Glutamatergic neuron (in vitro differentiated cells): ENCODE measurements around the gene FAM163B. TPM values are rescaled to one million over a fixed set of nuclear protein-coding genes. Genes with fewer than 3 reads are reported as not detected.

Experiments used
- DNase-seq: peaks from one replicate; pipeline ENCODE4 v3.0.0; 2022
- H3K27ac Mint-ChIP-seq: one replicate; pipeline ENCODE4 v1.8.0; 2020; ENCODE audit warnings: mild to moderate bottlenecking, mixed read lengths, inconsistent platforms; ENCODE audit not compliant: unreplicated experiment
- H3K27me3 Mint-ChIP-seq: one replicate; pipeline ENCODE4 v1.8.0; 2020; ENCODE audit warnings: mild to moderate bottlenecking, moderate library complexity, mixed read lengths, inconsistent platforms; ENCODE audit not compliant: unreplicated experiment
- H3K36me3 Mint-ChIP-seq: one replicate; pipeline ENCODE4 v1.8.0; 2020; ENCODE audit warnings: mild to moderate bottlenecking, mixed read lengths, inconsistent platforms; ENCODE audit not compliant: unreplicated experiment
- H3K4me1 Mint-ChIP-seq: one replicate; pipeline ENCODE4 v1.8.0; 2020; ENCODE audit warnings: mild to moderate bottlenecking, low read depth, mixed read lengths, inconsistent platforms; ENCODE audit not compliant: unreplicated experiment
- H3K4me3 Mint-ChIP-seq: one replicate; pipeline ENCODE4 v1.8.0; 2020; ENCODE audit warnings: mild to moderate bottlenecking, mixed read lengths, inconsistent platforms; ENCODE audit not compliant: unreplicated experiment
- H3K9me3 Mint-ChIP-seq: one replicate; pipeline ENCODE4 v1.8.0; 2020; ENCODE audit warnings: mild to moderate bottlenecking, moderate library complexity, mixed read lengths, inconsistent platforms; ENCODE audit not compliant: unreplicated experiment
- CTCF ChIP-seq: fragments of 200-600 bp; sonication (generic); IDR thresholded peaks from one replicate; pipeline ENCODE4 v1.5.0; 2021; ENCODE audit not compliant: partially characterized antibody, unreplicated experiment
- total RNA-seq: library from RNA; stranded (reverse); fragmentation: NEBNext Ultra II Directional; extraction: Animal tissue kit (Norgen Biotek cat#: 25700); gene quantifications from one replicate; pipeline ENCODE4 v1.2.1, GENCODE V29; 2021; ENCODE audit not compliant: unreplicated experiment

Gene FAM163B
- total RNA-seq, 1 donor from 2014 or later = 0.51 TPM

- no peak overlapping the region for H3K27ac Mint-ChIP-seq
- peaks cover 3% of the 10 kb centered on the region for H3K4me1 Mint-ChIP-seq
- no peak for TF ChIP-seq CTCF
- no peak for DNase-seq
- H3K4me3 Mint-ChIP-seq = no peak overlapping the region
- no peaks in the 10 kb centered on the region for H3K36me3 Mint-ChIP-seq
- peaks cover 5% of the 10 kb centered on the region for H3K9me3 Mint-ChIP-seq
- H3K27me3 Mint-ChIP-seq = peaks cover 3% of the 10 kb centered on the region
Measured at GRCh38 chr9:133647765-133648469, 38.7 kb upstream of the FAM163B start.

- H3K36me3 Mint-ChIP-seq = no peaks in the 10 kb centered on the region
Measured at GRCh38 chr9:133647148-133647547, 38.0 kb upstream of the FAM163B start.

DNA sequence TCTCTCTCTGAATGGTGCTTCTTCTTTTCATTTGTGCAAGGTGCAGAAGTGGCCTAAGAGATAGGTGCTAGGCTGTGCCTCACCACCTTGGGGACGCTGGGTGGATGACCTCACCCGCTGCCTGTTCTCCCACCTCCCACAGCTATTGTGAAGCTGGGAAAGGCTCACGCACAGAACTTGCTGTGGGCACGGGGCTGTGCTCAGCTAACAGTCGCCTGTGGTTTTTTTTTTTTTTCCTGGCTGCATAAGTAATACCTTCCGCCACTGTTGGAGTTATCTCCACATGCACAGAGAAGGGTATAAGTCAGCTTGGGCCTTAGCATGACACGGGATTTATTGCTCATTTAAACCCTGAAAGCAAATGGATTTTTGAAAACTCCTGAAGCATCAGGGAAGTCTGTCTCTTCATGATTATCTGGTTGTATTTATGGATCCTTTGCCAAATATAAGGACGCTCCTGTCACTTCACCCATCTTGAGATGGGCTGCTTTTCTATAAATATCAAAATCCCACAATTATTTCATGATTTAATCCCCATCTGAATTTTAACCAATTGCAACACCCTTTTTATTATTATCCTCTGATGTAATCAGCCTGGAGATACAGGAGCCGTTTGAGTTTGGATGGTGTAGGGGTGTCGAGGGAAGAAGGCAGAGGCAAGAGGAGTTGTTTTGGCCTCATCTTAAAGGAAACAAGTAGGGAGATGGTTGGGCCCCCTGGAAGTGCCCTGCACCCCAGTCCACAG lies 36.0 kb upstream of the FAM163B start:
- no peak for DNase-seq
- H3K4me3 Mint-ChIP-seq = peak overlapping the region; percentile 8
- TF ChIP-seq CTCF = no peak
- H3K4me1 Mint-ChIP-seq = peaks cover 11% of the 10 kb centered on the region
- H3K9me3 Mint-ChIP-seq = peaks cover 6% of the 10 kb centered on the region
- peaks cover 8% of the 10 kb centered on the region for H3K27me3 Mint-ChIP-seq
- no peak overlapping the region for H3K27ac Mint-ChIP-seq
- H3K36me3 Mint-ChIP-seq = no peaks in the 10 kb centered on the region

More at GRCh38 chr9:133647148-133647547, 38.0 kb upstream of the FAM163B start:
- no peak overlapping the region for H3K4me3 Mint-ChIP-seq
- no peak for TF ChIP-seq CTCF
- H3K27ac Mint-ChIP-seq = no peak overlapping the region
- H3K4me1 Mint-ChIP-seq = peaks cover 3% of the 10 kb centered on the region
- peaks cover 3% of the 10 kb centered on the region for H3K27me3 Mint-ChIP-seq
- peaks cover 5% of the 10 kb centered on the region for H3K9me3 Mint-ChIP-seq
- DNase-seq = no peak

GRCh38 chr9:133643978-133644760 lies 35.0 kb upstream of the FAM163B start:
- Mint-ChIP-seq H3K27me3 (peaks cover 8% of the 10 kb centered on the region), H3K36me3 (no peaks in the 10 kb centered on the region), H3K9me3 (peaks cover 7% of the 10 kb centered on the region), H3K4me1 (peaks cover 11% of the 10 kb centered on the region), H3K27ac (peak overlapping the region; percentile 6), H3K4me3 (no peak overlapping the region)
- no peak for TF ChIP-seq CTCF
- no peak for DNase-seq
